ENCODE results near the gene ABCC4.

DNA sequence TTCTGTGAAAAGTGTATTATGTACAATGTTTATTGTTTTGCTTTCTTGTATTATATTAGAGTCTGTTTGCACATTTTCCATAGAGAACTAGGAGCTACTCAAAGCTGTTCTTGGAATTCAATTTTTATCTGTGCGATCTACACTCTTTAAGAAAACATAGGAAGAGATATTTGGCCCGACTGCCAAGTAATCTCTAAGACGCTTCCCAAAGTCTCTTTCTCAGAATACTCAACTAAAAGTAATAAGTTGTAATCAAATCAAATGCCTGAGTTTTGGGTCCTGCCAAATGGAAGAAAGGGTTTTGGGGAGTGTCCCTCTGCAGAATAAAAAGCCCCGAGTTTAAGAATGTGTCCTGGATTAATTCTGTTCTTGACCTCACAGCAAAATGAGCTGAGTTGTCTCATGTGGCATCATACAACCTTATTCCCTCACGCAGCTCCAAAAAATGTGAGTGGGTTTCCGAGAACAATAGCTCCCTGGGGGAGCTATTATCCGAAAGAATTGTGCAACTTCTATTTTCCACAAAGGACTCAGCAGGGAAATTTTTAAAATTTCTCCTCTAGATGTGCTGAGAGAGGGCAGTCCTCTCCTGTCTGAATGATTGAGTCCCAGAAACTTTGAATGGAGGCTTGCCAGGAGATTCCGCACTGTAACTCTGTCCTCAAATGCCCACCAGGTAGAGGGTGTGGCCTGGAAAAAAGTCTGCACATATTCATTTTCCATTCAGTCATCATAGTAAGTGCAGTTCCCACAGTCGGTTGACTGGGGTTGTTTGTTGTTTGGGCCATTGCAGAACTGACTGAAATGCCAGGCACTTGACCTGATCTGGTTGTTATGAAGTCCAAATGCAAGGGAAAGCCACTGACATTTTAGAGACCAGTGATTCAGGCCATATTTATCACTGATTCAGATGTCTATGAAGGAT is 309.0 kb downstream of the ABCC4 start:
- TF ChIP-seq EZH2 (IDR thresholded peaks at IDR 0.05; ENCODE audit: borderline replicate concordance, insufficient read depth, low read depth, low read length, poor library complexity, severe bottlenecking), result no peak
- TF ChIP-seq, protein P1, sequence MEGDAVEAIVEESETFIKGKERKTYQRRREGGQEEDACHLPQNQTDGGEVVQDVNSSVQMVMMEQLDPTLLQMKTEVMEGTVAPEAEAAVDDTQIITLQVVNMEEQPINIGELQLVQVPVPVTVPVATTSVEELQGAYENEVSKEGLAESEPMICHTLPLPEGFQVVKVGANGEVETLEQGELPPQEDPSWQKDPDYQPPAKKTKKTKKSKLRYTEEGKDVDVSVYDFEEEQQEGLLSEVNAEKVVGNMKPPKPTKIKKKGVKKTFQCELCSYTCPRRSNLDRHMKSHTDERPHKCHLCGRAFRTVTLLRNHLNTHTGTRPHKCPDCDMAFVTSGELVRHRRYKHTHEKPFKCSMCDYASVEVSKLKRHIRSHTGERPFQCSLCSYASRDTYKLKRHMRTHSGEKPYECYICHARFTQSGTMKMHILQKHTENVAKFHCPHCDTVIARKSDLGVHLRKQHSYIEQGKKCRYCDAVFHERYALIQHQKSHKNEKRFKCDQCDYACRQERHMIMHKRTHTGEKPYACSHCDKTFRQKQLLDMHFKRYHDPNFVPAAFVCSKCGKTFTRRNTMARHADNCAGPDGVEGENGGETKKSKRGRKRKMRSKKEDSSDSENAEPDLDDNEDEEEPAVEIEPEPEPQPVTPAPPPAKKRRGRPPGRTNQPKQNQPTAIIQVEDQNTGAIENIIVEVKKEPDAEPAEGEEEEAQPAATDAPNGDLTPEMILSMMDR (IDR thresholded peaks at IDR 0.05), result no peak
